ENCODE data around the gene UBXN10.

The UBXN10 gene

GRCh38 chr1:20185834-20186782 lies at the start of gene UBXN10, which contains the start of gene PLA2G2C:
TSS of gene UBXN10 (plus strand) at chr1:20186096. CDS start at chr1:20190562, 4,466 bp downstream.
TSS of gene PLA2G2C (minus strand) at chr1:20186518. CDS start at chr1:20177363, 9,155 bp downstream.
- DNase-seq (ENCODE audit: low read depth): no peak

DNA sequence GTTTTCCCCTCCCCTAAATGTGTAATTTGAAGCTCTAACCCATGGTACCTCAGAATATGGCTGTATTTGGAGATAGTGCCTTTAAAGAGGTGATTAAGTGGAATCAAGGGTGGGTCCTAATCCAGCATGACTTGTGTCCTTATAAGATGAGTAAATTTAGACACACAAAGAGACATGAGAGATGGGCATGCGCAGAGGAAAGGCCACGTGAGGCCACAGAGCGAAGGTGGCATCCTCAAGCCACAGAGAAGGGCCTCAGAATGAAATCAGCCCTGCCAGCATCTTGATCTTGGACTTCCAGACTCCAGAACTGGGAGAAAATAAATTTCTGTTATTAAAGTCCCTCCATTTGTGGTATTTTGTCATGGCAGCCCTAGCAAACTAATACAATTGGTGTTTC lies 49.6 kb upstream of the UBXN10 start:
- DNase-seq (ENCODE audit: low read depth): no peak

- DNase-seq (ENCODE audit: low read depth): no peak
Measured at GRCh38 chr1:20137055-20137454, 48.8 kb upstream of the UBXN10 start.

GRCh38 chr1:20137604-20138003 lies 48.3 kb upstream of the UBXN10 start:
- no peak for DNase-seq (ENCODE audit: low read depth)

DNA sequence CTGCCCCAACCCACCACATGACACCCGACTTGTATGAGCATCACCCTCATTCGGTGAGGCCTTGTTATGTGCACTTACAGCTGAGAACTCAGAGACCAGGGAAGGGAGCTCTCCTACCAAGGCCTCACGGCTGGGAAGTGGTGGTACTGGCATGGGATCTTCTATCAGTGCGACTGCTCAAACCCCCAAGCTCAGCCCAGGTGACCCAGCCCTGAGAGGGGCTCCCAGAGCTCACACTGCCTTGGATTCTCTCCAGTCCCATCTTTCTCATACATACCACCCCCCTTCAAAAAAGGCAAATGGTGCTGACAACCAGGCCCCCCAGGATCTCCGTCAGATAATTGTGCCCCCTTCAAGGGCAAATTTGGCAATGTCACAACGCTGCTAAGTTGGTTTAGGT lies 47.5 kb upstream of the UBXN10 start:
- DNase-seq (ENCODE audit: low read depth): no peak

- no peak for DNase-seq (ENCODE audit: low read depth)
Measured at GRCh38 chr1:20138961-20139550, 46.8 kb upstream of the UBXN10 start, which contains the start of gene PLA2G2F. TSS of gene PLA2G2F (plus strand) at chr1:20139323. CDS start at chr1:20139428, 105 bp downstream.

GRCh38 chr1:20139776-20140612 lies 45.9 kb upstream of the UBXN10 start:
- no peak for DNase-seq (ENCODE audit: low read depth)

- no peak for DNase-seq (ENCODE audit: low read depth)
Measured at GRCh38 chr1:20141001-20141400, 44.9 kb upstream of the UBXN10 start.

- no peak for DNase-seq (ENCODE audit: low read depth)
Measured at GRCh38 chr1:20141466-20141865, 44.4 kb upstream of the UBXN10 start.

- DNase-seq (ENCODE audit: low read depth): no peak
Measured at GRCh38 chr1:20142001-20142710, 43.7 kb upstream of the UBXN10 start.

- no peak for DNase-seq (ENCODE audit: low read depth)
Measured at GRCh38 chr1:20143318-20143717, 42.6 kb upstream of the UBXN10 start.

DNA sequence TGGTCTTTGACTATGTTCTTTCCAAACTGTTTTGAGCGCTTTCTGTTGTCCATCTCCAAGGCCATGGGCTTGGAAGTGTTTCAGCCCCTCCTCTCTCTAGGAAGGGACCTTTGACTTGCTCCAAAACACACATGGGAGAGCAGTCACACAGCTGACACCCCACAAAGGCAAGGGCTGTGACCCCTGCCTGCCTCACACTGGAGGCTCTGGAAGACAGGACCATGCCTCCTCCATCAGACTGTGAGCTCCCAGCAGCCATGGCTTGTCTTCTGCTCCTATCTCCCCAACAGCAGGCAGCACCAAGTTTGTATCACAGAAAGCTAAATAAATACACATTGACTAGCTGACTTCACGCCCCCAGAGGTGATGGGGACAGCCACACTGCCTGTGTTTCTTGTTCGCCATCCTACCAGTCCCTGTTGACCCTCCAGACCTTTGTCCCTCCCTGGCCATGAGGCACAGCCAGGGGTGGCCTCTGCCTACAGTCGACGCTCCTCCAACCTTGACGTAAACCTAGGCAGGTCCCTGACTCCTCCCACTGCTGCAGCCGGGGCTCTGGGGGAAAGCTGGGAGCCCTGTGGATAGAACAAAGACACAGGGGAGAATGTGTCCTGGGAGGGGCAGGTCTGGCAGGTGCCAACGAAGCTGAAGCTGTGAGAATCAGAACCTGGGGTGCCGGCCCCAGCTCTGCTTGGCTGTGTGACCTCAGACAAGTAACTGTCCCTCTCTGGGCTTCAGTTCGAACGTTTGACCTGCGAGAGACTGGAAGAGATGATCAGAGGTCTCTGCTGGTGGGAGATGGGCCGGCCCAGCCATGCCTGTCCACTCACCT lies 41.9 kb upstream of the UBXN10 start:
- no peak for DNase-seq (ENCODE audit: low read depth)

DNA sequence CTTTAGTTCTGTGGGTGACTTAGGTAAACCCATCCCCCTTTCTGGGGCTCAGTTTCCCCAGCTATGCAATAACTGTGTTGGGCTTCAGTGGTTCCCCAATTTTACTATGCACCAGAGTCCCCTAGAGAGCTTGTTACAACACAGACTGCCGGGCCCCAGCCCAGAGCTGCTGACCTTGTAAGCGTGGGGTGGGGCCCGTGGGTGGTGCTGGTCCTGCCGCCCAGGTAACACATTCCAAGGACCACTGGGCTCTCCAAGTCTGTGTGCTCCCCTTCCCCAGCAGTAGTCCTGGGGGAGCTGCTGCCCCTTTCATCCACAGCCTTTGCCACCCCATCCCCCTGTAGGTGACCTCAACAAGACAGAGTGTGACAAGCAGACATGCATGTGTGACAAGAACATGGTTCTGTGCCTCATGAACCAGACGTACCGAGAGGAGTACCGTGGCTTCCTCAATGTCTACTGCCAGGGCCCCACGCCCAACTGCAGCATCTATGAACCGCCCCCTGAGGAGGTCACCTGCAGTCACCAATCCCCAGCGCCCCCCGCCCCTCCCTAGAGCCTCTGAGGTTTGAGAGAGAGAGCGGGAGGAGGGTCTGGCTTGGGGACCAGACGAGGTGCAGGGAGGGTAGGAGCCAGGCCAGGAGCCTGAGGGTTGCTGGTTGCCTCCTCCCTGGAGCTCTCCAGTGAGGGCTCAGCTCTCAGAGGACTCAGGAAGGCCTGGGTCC lies 37.9 kb upstream of the UBXN10 start:
- no peak for DNase-seq (ENCODE audit: low read depth)

DNA sequence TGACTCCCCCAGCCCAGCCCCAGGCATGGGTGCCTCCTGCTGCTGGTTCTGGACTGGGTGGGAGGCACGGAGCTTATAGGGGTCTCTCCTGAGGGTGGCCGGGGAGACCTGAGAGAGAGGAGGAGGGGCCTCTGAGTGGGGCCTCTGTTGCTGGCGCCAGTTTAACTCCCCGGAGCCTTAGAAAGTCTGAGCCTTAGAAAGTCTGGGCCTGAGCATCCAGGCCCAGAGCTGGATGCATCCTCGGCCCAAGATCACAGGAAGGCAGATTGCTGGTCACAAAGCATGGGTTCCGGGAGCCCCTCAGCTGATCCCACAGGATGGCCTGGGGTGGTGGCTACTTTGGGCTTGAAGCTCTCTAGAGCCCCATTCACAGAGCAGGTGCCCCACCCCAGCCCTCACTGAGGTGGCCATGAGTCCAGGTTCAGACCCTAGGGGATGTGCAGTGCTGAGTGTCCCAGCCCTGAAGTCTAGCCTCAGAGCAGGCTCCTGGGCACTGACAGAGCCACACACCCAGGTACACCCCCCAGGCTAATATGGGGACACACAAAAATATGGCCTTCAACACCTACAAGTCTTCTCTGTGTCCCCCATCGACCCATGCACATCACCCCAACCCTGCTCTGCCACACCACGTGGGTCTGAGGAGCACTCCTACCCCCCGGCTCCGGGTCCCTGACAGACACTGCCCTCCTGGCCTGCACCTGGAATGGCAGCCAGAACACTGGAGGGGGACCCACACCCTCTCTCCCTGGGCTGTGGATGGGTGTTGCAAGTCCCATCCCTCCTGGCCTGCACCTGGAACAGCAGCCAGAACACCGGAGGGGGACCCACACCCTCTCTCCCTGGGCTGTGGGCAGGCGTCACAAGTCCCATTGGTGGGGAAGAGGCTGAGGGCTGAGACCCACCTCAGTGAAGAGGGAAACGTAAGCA lies 37.1 kb upstream of the UBXN10 start:
- no peak for DNase-seq (ENCODE audit: low read depth)

DNA sequence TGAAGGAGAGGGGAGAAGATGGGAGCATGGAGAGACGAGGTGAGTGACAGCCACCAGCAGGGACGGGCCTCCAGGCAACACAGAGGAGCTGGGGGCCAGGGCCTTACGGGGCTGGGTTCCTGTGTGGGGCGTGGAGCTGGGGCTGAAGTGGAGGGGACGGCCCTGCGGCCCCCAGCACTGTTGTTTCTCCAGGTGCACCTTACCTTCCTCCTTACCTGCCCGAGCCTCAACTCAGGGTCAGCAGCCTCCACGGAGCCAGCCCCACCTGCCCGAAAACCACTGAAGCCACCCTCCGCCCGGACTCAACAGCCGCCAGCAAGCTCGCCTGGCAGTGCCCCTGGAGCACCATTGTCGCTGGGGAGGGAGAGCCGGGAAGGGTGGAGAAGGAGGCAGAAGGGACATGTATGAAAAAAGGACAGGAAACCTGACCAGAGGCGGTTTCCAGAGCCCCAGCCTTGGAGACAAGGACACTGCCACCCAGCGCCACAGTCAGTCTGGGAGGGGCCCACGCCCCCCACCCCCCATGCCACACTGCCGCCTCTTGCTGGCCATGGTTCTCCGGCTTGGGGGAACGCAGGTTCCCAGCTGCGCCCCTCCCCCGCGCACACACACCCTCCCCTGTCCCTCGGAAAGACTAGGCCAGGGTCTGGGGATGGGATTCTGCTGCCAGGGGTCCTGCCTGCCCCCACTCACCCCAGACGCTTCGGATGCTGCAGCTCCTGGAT lies 36.1 kb upstream of the UBXN10 start:
- DNase-seq (ENCODE audit: low read depth): no peak

DNA sequence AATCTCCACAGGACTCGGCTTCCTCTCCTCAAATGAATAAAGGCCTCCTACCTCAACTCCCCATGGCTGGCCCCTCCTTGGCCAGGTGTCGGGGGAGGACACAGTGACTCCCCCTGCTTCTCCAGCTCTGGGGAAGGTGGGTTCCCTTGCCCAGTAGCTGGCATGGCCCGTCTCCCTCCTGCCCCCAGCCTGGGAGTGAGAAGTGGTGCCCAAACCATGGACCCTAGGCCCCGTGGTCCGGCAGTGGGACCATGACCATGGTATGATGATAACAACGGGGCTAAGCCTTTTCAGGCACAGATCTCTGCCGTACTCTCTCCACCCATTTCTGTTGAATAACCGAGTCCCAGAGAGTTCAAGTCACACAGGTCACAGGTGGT lies 35.6 kb upstream of the UBXN10 start:
- DNase-seq (ENCODE audit: low read depth): no peak

DNA sequence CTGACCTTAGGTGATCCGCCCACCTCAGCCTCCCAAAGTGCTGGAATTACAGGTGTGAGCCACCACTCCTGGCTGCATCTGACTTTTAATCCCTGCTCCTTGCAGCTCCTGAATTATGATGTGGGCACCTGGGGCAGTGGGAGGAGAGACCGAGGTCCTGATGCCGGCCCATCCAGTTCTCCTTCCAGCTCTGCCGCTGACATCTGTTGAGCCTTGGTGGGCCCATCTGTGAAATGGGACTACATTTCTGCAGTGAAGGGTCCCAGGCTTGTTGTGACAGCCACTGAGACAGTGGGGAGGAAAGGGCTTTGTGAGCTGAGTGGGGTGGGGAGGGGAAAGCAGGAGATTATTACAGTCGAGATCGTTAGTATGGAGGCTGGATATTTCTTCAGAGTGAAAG lies 34.9 kb upstream of the UBXN10 start:
- no peak for DNase-seq (ENCODE audit: low read depth)

- DNase-seq (ENCODE audit: low read depth): peak; percentile 27
Measured at GRCh38 chr1:20151906-20152598, 33.8 kb upstream of the UBXN10 start.
